H9 (cell line): ENCODE measurements around the gene KRT6A. TPM values are rescaled to one million over a fixed set of nuclear protein-coding genes. Genes with fewer than 3 reads are reported as not detected.

Experiments
- DNase-seq: peaks from one replicate; pipeline ENCODE4 v3.0.0-alpha.2; 2017
- H2AFZ ChIP-seq: one replicate; pipeline ENCODE4 v1.6.1; 2013; ENCODE audit warnings: mild to moderate bottlenecking, low read length, control low read depth, moderate library complexity
- H2AK5ac ChIP-seq: 2 replicates; pipeline ENCODE4 v1.6.1; 2013; ENCODE audit warnings: low read length, control low read depth, mixed read lengths; ENCODE audit not compliant: insufficient read length
- H2BK120ac ChIP-seq: one replicate; pipeline ENCODE4 v1.6.1; 2013; ENCODE audit warnings: low read depth, mild to moderate bottlenecking, low read length, control low read depth, inconsistent platforms; ENCODE audit not compliant: poor library complexity, severe bottlenecking
- H2BK12ac ChIP-seq: 2 replicates; pipeline ENCODE4 v1.6.1; 2013; ENCODE audit warnings: low read length, control low read depth, mixed read lengths, low read depth; ENCODE audit not compliant: insufficient read length
- H2BK15ac ChIP-seq: 2 replicates; pipeline ENCODE4 v1.6.1; 2013; ENCODE audit warnings: low read depth, low read length, control low read depth
- H2BK20ac ChIP-seq: one replicate; pipeline ENCODE4 v1.6.1; 2013; ENCODE audit warnings: low read depth, mild to moderate bottlenecking, low read length, control low read depth, inconsistent platforms; ENCODE audit not compliant: poor library complexity, severe bottlenecking
- H2BK5ac ChIP-seq: 2 replicates; pipeline ENCODE4 v1.6.1; 2013; ENCODE audit warnings: low read length, control low read depth, mixed read lengths; ENCODE audit not compliant: insufficient read length
- H3K14ac ChIP-seq: 2 replicates; pipeline ENCODE4 v1.6.1; 2013; ENCODE audit warnings: low read length, control low read depth; ENCODE audit not compliant: insufficient read depth
- H3K18ac ChIP-seq: 2 replicates; pipeline ENCODE4 v1.6.1; 2013; ENCODE audit warnings: low read depth, mild to moderate bottlenecking, mixed read lengths, low read length, control low read depth; ENCODE audit not compliant: insufficient read length
- H3K23ac ChIP-seq: 2 replicates; pipeline ENCODE4 v1.6.1; 2013; ENCODE audit warnings: low read length, control low read depth, mixed read lengths, low read depth; ENCODE audit not compliant: insufficient read length
- H3K23me2 ChIP-seq: 2 replicates; pipeline ENCODE4 v1.6.1; 2013; ENCODE audit warnings: low read depth, mild to moderate bottlenecking, mixed read lengths, low read length, control low read depth; ENCODE audit not compliant: insufficient read length, poor library complexity, severe bottlenecking
- H3K27ac ChIP-seq: 2 replicates; pipeline ENCODE4 v1.5.1; 2013; ENCODE audit warnings: low read length, control low read depth, mixed read lengths, low read depth; ENCODE audit not compliant: insufficient read length
- H3K27me3 ChIP-seq: 2 replicates; pipeline ENCODE4 v1.6.1; 2013; ENCODE audit warnings: low read length, control low read depth, inconsistent platforms; ENCODE audit not compliant: insufficient read depth
- H3K4ac ChIP-seq: 2 replicates; pipeline ENCODE4 v1.6.1; 2013; ENCODE audit warnings: low read depth, mild to moderate bottlenecking, control low read depth, inconsistent platforms, low read length, moderate library complexity
- H3K4me1 ChIP-seq: 2 replicates; pipeline ENCODE4 v1.6.1; 2013; ENCODE audit warnings: low read length, control low read depth, inconsistent platforms; ENCODE audit not compliant: insufficient read depth
- H3K4me2 ChIP-seq: 2 replicates; pipeline ENCODE4 v1.6.1; 2013; ENCODE audit warnings: low read length, control low read depth, mixed read lengths; ENCODE audit not compliant: insufficient read length, insufficient read depth
- H3K56ac ChIP-seq: 2 replicates; pipeline ENCODE4 v1.6.1; 2013; ENCODE audit warnings: low read depth, mild to moderate bottlenecking, mixed read lengths, low read length, control low read depth; ENCODE audit not compliant: insufficient read length
- H3K79me1 ChIP-seq: 2 replicates; pipeline ENCODE4 v1.6.1; 2013; ENCODE audit warnings: low read depth, mild to moderate bottlenecking, moderate library complexity, low read length, control low read depth, inconsistent platforms; ENCODE audit not compliant: insufficient read depth, poor library complexity, severe bottlenecking
- H3K79me2 ChIP-seq: 2 replicates; pipeline ENCODE4 v1.6.1; 2013; ENCODE audit warnings: low read length, control low read depth, inconsistent platforms; ENCODE audit not compliant: insufficient read depth
- H3K9ac ChIP-seq: 2 replicates; pipeline ENCODE4 v1.6.1; 2013; ENCODE audit warnings: low read length, control low read depth, mixed read lengths; ENCODE audit not compliant: insufficient read length; ENCODE audit errors: extremely low read depth
- H3K9me3 ChIP-seq: one replicate; pipeline ENCODE4 v1.6.1; 2013; ENCODE audit warnings: low read depth, low read length, inconsistent platforms; ENCODE audit not compliant: control insufficient read depth
- H3T11ph ChIP-seq: one replicate; pipeline ENCODE4 v1.6.1; 2013; ENCODE audit warnings: mild to moderate bottlenecking, low read length, control low read depth, inconsistent platforms
- H4K20me1 ChIP-seq: one replicate; pipeline ENCODE4 v1.6.1; 2013; ENCODE audit not compliant: control insufficient read depth, insufficient read length, insufficient read depth
- H4K5ac ChIP-seq: 2 replicates; pipeline ENCODE4 v1.6.1; 2013; ENCODE audit warnings: low read depth, mild to moderate bottlenecking, mixed read lengths, low read length, control low read depth; ENCODE audit not compliant: insufficient read length
- H4K8ac ChIP-seq: replicated peaks from 2 replicates; pipeline ENCODE4 v1.6.1; 2013; ENCODE audit warnings: low read length, control low read depth, mixed read lengths, low read depth; ENCODE audit not compliant: insufficient read length
- H4K91ac ChIP-seq: 2 replicates; pipeline ENCODE4 v1.6.1; 2013; ENCODE audit warnings: low read depth, mild to moderate bottlenecking, moderate library complexity, mixed read lengths, low read length, control low read depth; ENCODE audit not compliant: insufficient read length
- H3K27ac Mint-ChIP-seq, 3 experiments: 2 replicates in 2 of 3; 3 replicates in 1 of 3; pipeline ENCODE4 v1.8.0; 2020 to 2021; ENCODE audit warnings: mixed read lengths in 3 of 3, mild to moderate bottlenecking in 1 of 3, moderate library complexity in 1 of 3
- H3K27me3 Mint-ChIP-seq: 2 replicates; pipeline ENCODE4 v1.8.0; 2021; ENCODE audit warnings: low read depth, mild to moderate bottlenecking, moderate library complexity, mixed read lengths
- H3K36me3 Mint-ChIP-seq, 3 experiments: 2 replicates in 2 of 3; 3 replicates in 1 of 3; pipeline ENCODE4 v1.8.0; 2020 to 2021; ENCODE audit warnings: low read depth in 3 of 3, mixed read lengths in 3 of 3; ENCODE audit not compliant: insufficient read depth in 1 of 3
- H3K4me1 Mint-ChIP-seq, 2 experiments: 2 replicates each; pipeline ENCODE4 v1.8.0; 2020; ENCODE audit warnings: mixed read lengths in 2 of 2
- H3K4me3 Mint-ChIP-seq, 2 experiments: 2 replicates in 1 of 2; 3 replicates in 1 of 2; pipeline ENCODE4 v1.8.0; 2020 to 2021; ENCODE audit warnings: mild to moderate bottlenecking in 2 of 2, mixed read lengths in 2 of 2, moderate library complexity in 1 of 2
- H3K9me3 Mint-ChIP-seq, 2 experiments: 2 replicates in 1 of 2; 3 replicates in 1 of 2; pipeline ENCODE4 v1.8.0; 2020; ENCODE audit warnings: mild to moderate bottlenecking in 2 of 2, mixed read lengths in 2 of 2, moderate library complexity in 1 of 2
- CTCF ChIP-seq: fragments of 200-600 bp; sonication (generic); conservative IDR thresholded peaks from 3 replicates; pipeline ENCODE4 v1.8.0; 2021; ENCODE audit warnings: antibody characterized with exemption, mild to moderate bottlenecking
- WGBS: extraction: QIAGEN DNeasy Blood & Tissue Kit; methylation state at CpG from one replicate; pipeline ENCODE4 v1.1.7; 2013; ENCODE audit warnings: missing lambda C conversion rate, low lambda C conversion rate, mixed read lengths; ENCODE audit not compliant: insufficient read length; ENCODE audit errors: extremely low coverage; 5-methylcytosine and 5-hydroxymethylcytosine counted together
- total RNA-seq: library from RNA; stranded (reverse); gene quantifications from 2 replicates; pipeline ENCODE4 v1.2.1, GENCODE V29; 2021

The KRT6A gene
- total RNA-seq, 1 experiment from 2014 or later: not detected

- no peak for DNase-seq
- H4K8ac ChIP-seq: no peak overlapping the region
Observed at GRCh38 chr12:52458861-52459260, 34.2 kb downstream of the KRT6A start.

More at GRCh38 chr12:52458861-52459260, 34.2 kb downstream of the KRT6A start:
- Histone ChIP-seq H3K4me1 (no peaks in the 10 kb centered on the region), H3K23me2 (no peaks in the 10 kb centered on the region), H3K79me2 (no peaks in the 10 kb centered on the region), H3K27me3 (no peaks in the 10 kb centered on the region), H2BK12ac (no peak overlapping the region), H3K4me2 (no peak overlapping the region), H3K4ac (no peak overlapping the region), H3T11ph (no peak overlapping the region), H3K27ac (no peak overlapping the region), H2BK15ac (no peak overlapping the region), H3K14ac (no peak overlapping the region), H2AK5ac (no peak overlapping the region), H2BK20ac (no peak overlapping the region), H3K23ac (no peak overlapping the region), H4K91ac (no peak overlapping the region), H3K9ac (no peak overlapping the region), H3K9me3 (no peaks in the 10 kb centered on the region), H4K5ac (no peak overlapping the region), H2BK5ac (no peak overlapping the region), H3K18ac (no peak overlapping the region), H2AFZ (no peak overlapping the region), H2BK120ac (no peak overlapping the region), H4K20me1 (no peaks in the 10 kb centered on the region), H3K56ac (no peak overlapping the region), H3K79me1 (no peaks in the 10 kb centered on the region)
- TF ChIP-seq CTCF: no peak
- no peaks in the 10 kb centered on the region for H3K36me3 Mint-ChIP-seq
- no peak overlapping the region for H3K27ac Mint-ChIP-seq
- H3K9me3 Mint-ChIP-seq: no peaks in the 10 kb centered on the region; a peak in 1 of 5 replicates
- peaks cover 14% of the 10 kb centered on the region in 2 experiments for H3K4me1 Mint-ChIP-seq
- no peak overlapping the region for H3K4me3 Mint-ChIP-seq
- WGBS: no CpG with 5 or more reads among the region's 5 CpGs
- peaks cover 2% of the 10 kb centered on the region for H3K27me3 Mint-ChIP-seq
